Activated CD4-positive, alpha-beta T cell treated with anti-CD3 and anti-CD28 coated beads, Interleukin-2, amount 50 U/mL, for 1 hour (primary cell): Measurements from ENCODE around the gene RNF141.

Experiments
- DNase-seq: peaks from one replicate; pipeline ENCODE4 v3.0.0-alpha.2; 2020

RNF141 gene

GRCh38 chr11:10519630-10520029 lies 21.4 kb downstream of the RNF141 start:
- DNase-seq = no peak

- DNase-seq = no peak
These were observed 22.1 kb downstream of the RNF141 start for GRCh38 chr11:10518891-10519290.

DNA sequence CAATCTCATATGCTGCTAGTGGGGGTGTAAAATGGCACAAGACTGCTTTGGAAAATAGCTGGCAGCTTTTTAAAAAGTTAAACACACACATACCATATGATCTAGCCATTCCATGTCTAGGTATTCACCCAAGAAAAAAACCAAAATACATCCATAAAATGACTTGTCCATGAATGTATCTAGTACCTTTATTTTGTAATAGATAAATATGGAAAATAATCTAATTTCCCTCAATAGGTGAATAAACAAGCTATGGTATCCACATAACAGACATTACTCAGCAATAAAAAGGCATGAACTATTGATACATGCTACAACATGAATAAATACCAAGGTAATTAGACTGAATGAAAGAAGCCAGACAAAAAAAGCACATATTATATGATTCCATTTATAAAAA lies 22.9 kb downstream of the RNF141 start:
- DNase-seq = no peak

DNA sequence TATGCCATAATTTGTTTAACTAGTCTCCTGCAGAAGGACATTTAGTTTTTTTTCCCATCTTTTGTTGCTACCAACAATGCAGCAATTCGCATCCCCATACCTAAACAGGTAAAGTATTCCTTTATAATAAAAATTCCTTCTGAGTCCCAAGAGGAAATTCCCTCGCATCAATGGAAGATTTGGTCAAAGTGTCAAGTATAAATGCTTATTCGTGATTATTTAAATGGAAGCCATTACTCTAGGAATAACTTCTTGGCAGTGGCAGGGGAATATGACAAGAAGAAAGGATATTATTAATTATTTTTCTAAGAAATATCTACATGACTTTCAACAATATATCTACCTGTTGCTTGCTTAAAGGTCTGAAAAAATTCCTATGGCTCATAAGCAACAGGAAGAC lies 25.6 kb downstream of the RNF141 start:
- DNase-seq = no peak

- no peak for DNase-seq
These were observed 26.3 kb downstream of the RNF141 start for GRCh38 chr11:10514709-10515108.

GRCh38 chr11:10514202-10514601 lies 26.8 kb downstream of the RNF141 start:
- no peak for DNase-seq

DNA sequence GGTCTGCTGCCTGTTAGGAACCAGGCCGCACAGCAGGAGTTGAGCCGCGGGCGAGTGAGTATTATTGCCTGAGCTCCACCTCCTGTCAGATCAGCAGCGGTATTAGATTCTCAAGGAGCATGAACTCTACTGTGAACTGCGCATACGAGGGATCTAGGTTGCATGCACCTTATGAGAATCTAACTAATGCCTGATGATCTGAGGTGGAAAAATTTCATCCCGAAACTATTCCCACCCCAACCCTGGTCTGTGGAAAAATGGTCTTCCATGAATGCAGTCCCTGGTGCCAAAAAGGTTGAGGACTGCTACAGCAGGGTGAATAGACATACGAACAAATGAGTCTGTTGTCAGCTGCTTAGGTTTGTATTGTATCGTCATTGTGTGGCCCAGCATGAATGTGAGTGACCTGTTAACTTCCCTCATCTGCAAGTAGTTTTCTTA lies 29.8 kb downstream of the RNF141 start:
- no peak for DNase-seq

DNA sequence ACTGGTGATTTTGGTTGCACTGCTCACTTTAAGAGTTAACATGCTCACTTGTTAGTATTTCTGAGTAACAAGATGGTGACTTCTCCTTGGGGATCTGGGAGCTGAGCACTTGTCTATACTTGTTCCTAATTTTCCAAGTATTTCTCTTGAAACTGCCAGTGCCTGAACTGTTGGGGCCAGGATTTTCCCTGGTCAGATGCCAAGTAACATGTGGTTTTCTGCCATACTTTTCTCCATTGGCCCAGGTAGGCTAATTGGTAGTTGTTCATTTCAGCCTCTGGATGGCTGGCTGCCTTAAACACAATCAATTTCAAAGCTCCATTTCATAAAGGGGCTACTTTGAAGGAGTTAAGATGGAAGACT lies 35.0 kb downstream of the RNF141 start:
- DNase-seq = no peak

DNA sequence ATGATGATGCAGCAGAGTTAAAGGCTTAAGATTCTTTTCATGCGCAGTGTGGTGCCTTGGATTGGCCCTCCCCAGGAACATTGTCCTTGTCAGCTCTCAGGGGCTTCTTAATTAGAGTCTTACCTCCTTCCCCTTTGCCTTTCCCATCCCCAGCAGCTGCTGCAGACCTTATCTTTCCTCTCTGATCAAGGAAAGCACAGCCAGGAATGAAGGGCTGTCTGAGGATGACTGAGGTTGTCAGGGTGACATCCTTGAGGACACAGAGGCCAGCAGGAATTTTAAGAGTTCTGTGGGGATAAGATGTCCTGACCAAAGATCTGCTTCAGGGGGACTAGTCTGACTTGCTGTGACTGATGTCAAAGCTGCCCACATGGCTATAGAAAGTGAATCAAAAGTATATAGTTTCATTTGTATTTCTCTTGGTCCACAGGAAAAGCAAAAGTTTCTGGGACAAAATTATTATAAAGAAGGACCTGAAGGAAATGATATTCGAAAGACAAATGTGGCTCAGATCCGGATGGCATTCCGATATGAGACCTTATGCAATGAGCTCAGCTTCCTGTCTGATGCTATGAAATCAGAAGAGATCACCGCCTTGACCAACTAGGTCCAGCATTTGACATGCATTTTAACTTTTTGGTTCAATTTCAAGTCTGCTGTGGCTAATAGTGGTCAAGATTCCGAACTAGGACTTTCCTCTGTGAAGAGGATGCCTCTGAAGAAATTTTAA lies 35.5 kb downstream of the RNF141 start:
- DNase-seq = no peak

DNA sequence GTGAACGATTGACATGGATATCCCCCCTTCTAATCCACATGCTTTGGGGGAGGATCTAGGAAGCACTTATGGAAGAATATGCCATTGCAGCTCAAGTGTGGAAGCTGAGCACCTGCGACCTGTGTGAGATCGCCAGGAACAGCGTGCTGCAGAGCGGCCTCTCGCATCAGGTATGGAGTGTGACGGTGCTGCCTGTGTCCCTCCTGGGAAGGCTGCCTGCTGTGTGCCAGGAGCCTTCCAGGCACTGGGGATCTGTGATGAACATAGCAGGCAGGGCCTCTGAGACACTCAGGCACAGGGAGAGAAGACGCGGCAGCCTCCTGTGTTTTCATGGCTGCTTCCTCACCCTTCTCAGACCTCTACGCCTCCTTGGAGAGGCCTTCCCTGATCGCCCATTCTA lies 36.5 kb downstream of the RNF141 start:
- no peak for DNase-seq

GRCh38 chr11:10503777-10504480 lies 37.1 kb downstream of the RNF141 start:
- no peak for DNase-seq

DNA sequence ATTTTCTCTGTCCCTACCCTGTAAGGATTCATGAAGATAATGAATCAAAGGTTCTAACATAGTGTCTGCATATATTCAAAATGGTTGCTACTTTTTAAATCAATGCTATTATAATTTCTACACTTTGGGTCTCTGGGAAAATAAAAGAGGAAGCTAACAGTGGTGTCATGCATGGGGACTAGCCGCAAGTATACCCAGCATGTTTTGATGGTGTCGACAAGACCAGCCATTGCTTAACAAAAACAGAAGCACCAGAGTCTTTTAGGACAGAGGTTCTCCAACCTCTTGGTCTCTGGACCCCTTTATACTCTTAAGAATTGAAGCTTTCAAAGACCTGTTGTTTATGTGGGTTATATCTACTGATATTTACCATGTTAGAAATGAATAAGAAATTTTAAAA lies 37.8 kb downstream of the RNF141 start:
- DNase-seq = no peak

DNA sequence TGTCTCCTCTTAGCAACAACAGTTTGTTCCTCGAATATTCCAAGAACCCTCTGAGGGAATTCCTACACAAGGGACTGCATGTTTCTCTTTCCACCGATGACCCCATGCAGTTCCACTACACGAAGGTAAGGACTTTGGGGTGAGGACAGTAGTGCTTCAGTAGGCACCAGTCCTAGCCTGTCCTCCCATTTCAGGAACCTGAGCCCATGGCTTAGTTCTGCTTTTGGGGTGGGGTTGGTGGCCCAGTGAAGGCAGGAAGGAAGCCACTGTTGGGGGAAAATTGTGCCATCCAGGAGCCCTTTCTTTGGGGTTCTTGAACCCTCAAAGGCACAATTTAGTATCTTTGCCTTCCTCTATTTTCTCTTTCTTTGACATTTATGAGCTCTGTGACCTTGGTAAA lies 38.2 kb downstream of the RNF141 start:
- DNase-seq = no peak

DNA sequence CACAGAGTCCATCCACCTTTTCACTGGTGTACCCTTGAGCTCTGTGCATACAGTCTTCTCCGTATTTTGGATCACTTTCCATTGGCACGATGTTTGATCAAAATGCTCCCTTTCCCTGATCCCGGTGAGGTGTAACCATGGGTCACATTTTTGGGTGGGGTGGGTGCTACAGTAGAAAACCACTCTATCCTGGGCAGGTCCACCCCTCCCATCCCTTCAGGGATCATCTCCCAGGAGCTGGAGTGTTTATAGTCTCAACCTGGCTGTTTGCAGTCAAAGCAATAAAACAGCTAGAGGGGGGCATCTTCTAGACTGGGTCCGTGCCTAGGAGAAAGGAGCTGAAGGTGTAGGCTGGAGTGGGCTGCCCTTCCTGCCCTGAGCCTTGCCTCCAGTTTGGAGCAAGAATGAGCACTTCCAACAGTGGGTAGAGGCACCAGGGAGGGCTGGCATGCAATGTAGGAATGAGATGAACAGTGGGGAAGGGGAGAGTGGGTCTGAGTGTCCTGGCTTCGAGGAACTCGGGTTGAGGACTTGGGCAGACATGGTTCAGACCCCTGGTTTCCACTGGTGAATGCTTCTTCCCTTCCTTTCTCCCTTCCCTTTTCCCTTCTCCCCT lies 38.8 kb downstream of the RNF141 start:
- no peak for DNase-seq

- no peak for DNase-seq
These were observed 40.0 kb downstream of the RNF141 start for GRCh38 chr11:10500757-10501684.

GRCh38 chr11:10499874-10500601 lies 40.9 kb downstream of the RNF141 start:
- no peak for DNase-seq

GRCh38 chr11:10499452-10499851 lies 41.5 kb downstream of the RNF141 start:
- no peak for DNase-seq

DNA sequence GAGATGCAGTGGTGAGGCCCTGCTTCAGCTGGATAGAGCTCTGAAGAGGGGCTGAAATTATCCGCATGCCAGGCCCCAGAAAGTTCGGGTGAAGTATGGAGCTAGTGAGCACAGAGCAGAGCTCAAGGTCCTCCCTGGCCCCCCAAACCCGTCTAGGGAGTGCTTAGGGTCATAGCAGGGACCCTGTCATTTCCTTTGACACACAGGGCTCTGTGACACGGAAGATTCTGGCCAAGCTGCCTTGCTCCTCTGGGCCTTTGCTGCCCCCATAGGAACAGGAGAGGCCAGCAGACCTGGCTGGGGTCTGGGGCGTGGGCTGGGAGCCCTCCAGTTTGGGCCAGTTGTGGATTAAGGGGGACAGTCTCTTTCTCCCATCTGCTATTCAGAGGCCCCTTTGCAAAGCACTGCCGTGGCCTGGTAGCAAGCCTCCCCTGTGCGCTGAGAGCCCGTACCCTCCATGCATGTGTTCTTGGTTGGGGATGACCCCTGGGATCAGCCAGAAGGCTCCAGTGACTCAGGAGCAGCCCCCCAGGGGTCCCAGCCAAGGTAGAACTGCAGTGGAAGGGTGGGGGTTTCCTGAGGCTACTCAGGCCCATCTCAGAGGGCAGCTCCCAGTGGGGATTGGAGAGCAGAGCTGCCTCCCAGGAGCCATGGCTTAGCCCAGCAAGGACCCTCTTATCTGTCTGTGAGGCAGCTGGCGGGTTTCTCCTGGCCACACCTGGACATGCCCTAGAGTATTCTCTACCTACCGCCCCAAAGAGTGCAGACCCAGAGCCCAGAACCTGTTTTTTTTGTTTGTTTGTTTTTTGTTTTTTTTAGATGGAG lies 42.3 kb downstream of the RNF141 start:
- no peak for DNase-seq

DNA sequence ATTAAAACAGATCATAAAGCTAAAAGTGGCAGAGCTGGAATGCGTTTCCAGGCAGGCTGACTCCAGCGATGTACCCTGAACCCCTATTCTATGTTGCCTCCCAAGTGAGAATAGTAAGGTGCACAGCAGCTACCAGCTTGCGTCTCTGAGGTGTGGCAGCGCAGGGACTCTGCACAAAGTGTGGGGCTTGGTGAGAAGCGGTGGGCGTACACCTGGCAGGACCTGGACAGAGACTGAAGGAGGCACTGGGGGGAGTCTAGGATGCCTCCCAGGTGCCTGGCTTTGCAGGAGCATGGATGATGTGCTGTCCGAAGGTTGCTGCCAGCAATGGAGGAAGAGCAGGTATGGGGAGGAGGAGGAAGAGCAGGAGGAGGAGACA lies 43.0 kb downstream of the RNF141 start:
- DNase-seq = no peak

DNA sequence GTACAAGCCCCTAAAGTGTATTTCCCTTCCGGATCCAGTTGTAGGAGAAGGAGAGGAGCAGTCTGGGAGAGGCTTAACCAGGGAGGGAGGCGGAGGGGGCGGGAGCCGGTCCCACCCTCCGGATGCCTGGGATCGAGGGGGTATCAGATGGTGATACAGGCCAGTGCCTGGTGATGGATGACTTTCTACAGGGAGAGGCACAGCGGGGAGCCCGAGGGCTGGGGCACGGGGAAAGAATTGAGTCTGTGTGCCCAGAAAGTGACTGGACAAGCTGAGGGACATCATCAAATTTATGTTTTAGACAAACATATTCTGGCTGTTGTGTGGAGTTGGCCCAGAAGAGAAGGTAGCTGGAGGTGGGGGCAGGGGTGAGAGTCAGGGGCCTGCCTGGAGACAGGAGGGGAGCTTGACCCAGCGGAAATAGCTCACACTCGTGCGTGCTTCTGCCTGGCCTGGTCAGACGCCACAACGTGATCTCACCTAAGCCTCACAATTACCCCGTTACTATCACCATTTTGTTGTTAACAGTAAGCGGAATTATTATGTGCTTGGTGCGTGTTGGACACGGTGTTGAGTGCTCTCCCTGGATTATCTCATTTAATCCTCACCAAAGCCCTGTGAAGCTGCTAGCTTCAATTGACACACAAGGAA lies 43.5 kb downstream of the RNF141 start:
- DNase-seq = no peak
